GM23338 (cell line): Measurements from ENCODE around the gene TRIM25. TPM values are rescaled to one million over a fixed set of nuclear protein-coding genes. Genes with fewer than 3 reads are reported as not detected.

Experiments
- ATAC-seq: fragments of 200-7000 bp; cut with Tn5 transposase; 3 replicates; pipeline ENCODE4 v1.9.1; 2020
- DNase-seq: peaks from one replicate; pipeline ENCODE4 v3.0.0-alpha.2; 2015; ENCODE audit warnings: low spot score
- H2AFZ ChIP-seq: fragments of 200-600 bp; sonication (generic); 2 replicates; pipeline ENCODE4 v1.8.0; 2016; ENCODE audit warnings: antibody characterized with exemption, mild to moderate bottlenecking, moderate library complexity
- H3F3A ChIP-seq: fragments of 200-600 bp; sonication (generic); replicated peaks from 2 replicates; pipeline ENCODE4 v1.8.0; 2017; ENCODE audit warnings: antibody characterized with exemption, mixed run types, low read depth
- H3K27ac ChIP-seq: fragments of 200-600 bp; sonication (generic); 2 replicates; pipeline ENCODE4 v1.6.1; 2016; ENCODE audit warnings: low read depth
- H3K27me3 ChIP-seq: fragments of 200-600 bp; sonication (generic); 2 replicates; pipeline ENCODE4 v1.8.0; 2016; ENCODE audit warnings: mild to moderate bottlenecking, mixed run types, moderate library complexity; ENCODE audit not compliant: insufficient read depth
- H3K36me3 ChIP-seq: fragments of 200-600 bp; sonication (generic); 2 replicates; pipeline ENCODE4 v1.8.0; 2016; ENCODE audit warnings: mild to moderate bottlenecking; ENCODE audit not compliant: insufficient read depth
- H3K4me1 ChIP-seq: fragments of 200-600 bp; sonication (generic); 2 replicates; pipeline ENCODE4 v1.8.0; 2016; ENCODE audit warnings: mild to moderate bottlenecking, moderate library complexity; ENCODE audit not compliant: insufficient read depth
- H3K4me2 ChIP-seq: fragments of 200-600 bp; sonication (generic); 2 replicates; pipeline ENCODE4 v1.7.1; 2017; ENCODE audit warnings: mixed run types
- H3K4me3 ChIP-seq: fragments of 200-600 bp; sonication (generic); 2 replicates; pipeline ENCODE4 v1.6.1; 2016; ENCODE audit warnings: mixed run types
- H3K79me2 ChIP-seq: fragments of 200-600 bp; sonication (generic); replicated peaks from 2 replicates; pipeline ENCODE4 v1.8.0; 2017; ENCODE audit warnings: mild to moderate bottlenecking; ENCODE audit not compliant: insufficient read depth
- H3K9me2 ChIP-seq: fragments of 200-600 bp; sonication (generic); 2 replicates; pipeline ENCODE4 v1.8.0; 2017; ENCODE audit not compliant: insufficient read depth
- H4K20me1 ChIP-seq: fragments of 200-600 bp; sonication (generic); replicated peaks from 2 replicates; pipeline ENCODE4 v1.8.0; 2017; ENCODE audit warnings: mild to moderate bottlenecking; ENCODE audit not compliant: insufficient read depth
- H3K27ac Mint-ChIP-seq: 2 replicates; pipeline ENCODE4 v1.8.0; 2020; ENCODE audit warnings: inconsistent platforms, mild to moderate bottlenecking, moderate library complexity, mixed read lengths
- H3K27me3 Mint-ChIP-seq: 3 replicates; pipeline ENCODE4 v1.8.0; 2022; ENCODE audit warnings: low read depth, mild to moderate bottlenecking, moderate library complexity, mixed read lengths, inconsistent platforms; ENCODE audit not compliant: insufficient read depth, poor library complexity
- H3K36me3 Mint-ChIP-seq: 3 replicates; pipeline ENCODE4 v1.8.0; 2021; ENCODE audit warnings: low read depth, mild to moderate bottlenecking, inconsistent platforms, moderate library complexity, mixed read lengths
- H3K4me1 Mint-ChIP-seq: 3 replicates; pipeline ENCODE4 v1.8.0; 2020; ENCODE audit warnings: mild to moderate bottlenecking, inconsistent platforms, mixed read lengths
- H3K4me3 Mint-ChIP-seq: 3 replicates; pipeline ENCODE4 v1.8.0; 2021; ENCODE audit warnings: moderate library complexity, mild to moderate bottlenecking, inconsistent platforms, mixed read lengths
- H3K9me3 Mint-ChIP-seq: 3 replicates; pipeline ENCODE4 v1.8.0; 2020; ENCODE audit warnings: moderate library complexity, mild to moderate bottlenecking, inconsistent platforms, mixed read lengths
- CTCF ChIP-seq, 2 experiments: fragments of 200-600 bp in 1 of 2; sonication (generic) in 1 of 2; conservative IDR thresholded peaks; 2 replicates each; pipeline versions ENCODE4 v1.5.1 to v1.6.1; 2016 to 2017; ENCODE audit warnings: antibody characterized with exemption in 2 of 2, low read depth in 2 of 2, mild to moderate bottlenecking in 2 of 2, moderate library complexity in 1 of 2
- EZH2 ChIP-seq: fragments of 200-600 bp; sonication (generic); IDR thresholded peaks from one replicate; pipeline ENCODE4 v1.8.0; 2017; ENCODE audit warnings: antibody characterized with exemption, mild to moderate bottlenecking, low read depth; ENCODE audit not compliant: unreplicated experiment
- JUNB ChIP-seq: IDR thresholded peaks from one replicate; pipeline ENCODE4 v1.6.1; 2016; ENCODE audit warnings: antibody characterized with exemption; ENCODE audit not compliant: unreplicated experiment
- NANOG ChIP-seq: IDR thresholded peaks from 2 replicates; pipeline ENCODE4 v1.6.1; 2016; ENCODE audit warnings: antibody characterized with exemption, borderline replicate concordance
- POLR2AphosphoS5 ChIP-seq: IDR thresholded peaks from 2 replicates; pipeline ENCODE4 v1.6.1; 2016; ENCODE audit warnings: antibody characterized with exemption, low read depth
- ZNF331 ChIP-seq: fragments of 250-450 bp; sonication (Bioruptor Pico); IDR thresholded peaks from 2 replicates; pipeline ENCODE4 v1.5.0; 2020; ENCODE audit warnings: low read depth, mild to moderate bottlenecking, moderate library complexity
- polyA plus RNA-seq: library from polyadenylated mRNA; unstranded; fragments of >200 nt; fragmentation: Nextera tagmentation; extraction: Ambion mirVana; gene quantifications from 2 replicates; pipeline ENCODE4 v1.2.1, GENCODE V29; 2016
- total RNA-seq: library from RNA; depleted of rRNA; stranded (reverse); fragments of >200 nt; shearing (Covaris generic); gene quantifications from 2 replicates; pipeline ENCODE4 v1.2.3, GENCODE V29; 2014
- TF ChIP-seq, protein P1 (sequence below): IDR thresholded peaks from one replicate; pipeline ENCODE4 v1.6.1; 2018; ENCODE audit warnings: antibody characterized with exemption; ENCODE audit not compliant: unreplicated experiment
- TF ChIP-seq, protein P2 (sequence below): IDR thresholded peaks from 2 replicates; pipeline ENCODE4 v1.6.1; 2016; ENCODE audit warnings: antibody characterized with exemption

Gene TRIM25
- total and polyA plus RNA-seq, 2 experiments from 2014 or later: 19.6 to 36.2 TPM

DNA sequence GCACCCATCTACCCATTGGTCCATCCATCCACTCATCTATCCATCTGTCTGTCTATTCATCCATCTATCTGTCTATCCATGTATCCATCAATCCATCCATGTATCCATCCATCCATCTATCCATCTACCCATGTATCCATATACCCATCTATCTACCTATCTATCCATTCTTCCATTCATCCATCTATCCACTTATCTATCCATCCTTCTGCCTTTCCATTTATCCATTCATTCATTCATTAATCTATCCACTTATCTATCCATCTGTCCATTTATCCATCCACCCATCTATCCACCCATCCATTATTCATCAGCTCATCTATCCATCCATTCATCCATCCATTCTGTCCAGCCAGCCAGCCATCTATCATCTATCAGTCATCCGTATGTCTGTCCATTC, 21.5 kb downstream of the TRIM25 start (continued):
- TF ChIP-seq, protein P1, sequence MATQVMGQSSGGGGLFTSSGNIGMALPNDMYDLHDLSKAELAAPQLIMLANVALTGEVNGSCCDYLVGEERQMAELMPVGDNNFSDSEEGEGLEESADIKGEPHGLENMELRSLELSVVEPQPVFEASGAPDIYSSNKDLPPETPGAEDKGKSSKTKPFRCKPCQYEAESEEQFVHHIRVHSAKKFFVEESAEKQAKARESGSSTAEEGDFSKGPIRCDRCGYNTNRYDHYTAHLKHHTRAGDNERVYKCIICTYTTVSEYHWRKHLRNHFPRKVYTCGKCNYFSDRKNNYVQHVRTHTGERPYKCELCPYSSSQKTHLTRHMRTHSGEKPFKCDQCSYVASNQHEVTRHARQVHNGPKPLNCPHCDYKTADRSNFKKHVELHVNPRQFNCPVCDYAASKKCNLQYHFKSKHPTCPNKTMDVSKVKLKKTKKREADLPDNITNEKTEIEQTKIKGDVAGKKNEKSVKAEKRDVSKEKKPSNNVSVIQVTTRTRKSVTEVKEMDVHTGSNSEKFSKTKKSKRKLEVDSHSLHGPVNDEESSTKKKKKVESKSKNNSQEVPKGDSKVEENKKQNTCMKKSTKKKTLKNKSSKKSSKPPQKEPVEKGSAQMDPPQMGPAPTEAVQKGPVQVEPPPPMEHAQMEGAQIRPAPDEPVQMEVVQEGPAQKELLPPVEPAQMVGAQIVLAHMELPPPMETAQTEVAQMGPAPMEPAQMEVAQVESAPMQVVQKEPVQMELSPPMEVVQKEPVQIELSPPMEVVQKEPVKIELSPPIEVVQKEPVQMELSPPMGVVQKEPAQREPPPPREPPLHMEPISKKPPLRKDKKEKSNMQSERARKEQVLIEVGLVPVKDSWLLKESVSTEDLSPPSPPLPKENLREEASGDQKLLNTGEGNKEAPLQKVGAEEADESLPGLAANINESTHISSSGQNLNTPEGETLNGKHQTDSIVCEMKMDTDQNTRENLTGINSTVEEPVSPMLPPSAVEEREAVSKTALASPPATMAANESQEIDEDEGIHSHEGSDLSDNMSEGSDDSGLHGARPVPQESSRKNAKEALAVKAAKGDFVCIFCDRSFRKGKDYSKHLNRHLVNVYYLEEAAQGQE: no peak
- TF ChIP-seq EZH2: no peak
- TF ChIP-seq NANOG: no peak
- TF ChIP-seq, protein P2, sequence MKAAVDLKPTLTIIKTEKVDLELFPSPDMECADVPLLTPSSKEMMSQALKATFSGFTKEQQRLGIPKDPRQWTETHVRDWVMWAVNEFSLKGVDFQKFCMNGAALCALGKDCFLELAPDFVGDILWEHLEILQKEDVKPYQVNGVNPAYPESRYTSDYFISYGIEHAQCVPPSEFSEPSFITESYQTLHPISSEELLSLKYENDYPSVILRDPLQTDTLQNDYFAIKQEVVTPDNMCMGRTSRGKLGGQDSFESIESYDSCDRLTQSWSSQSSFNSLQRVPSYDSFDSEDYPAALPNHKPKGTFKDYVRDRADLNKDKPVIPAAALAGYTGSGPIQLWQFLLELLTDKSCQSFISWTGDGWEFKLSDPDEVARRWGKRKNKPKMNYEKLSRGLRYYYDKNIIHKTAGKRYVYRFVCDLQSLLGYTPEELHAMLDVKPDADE: no peak
- no peak for TF ChIP-seq JUNB
- TF ChIP-seq ZNF331: no peak

DNA sequence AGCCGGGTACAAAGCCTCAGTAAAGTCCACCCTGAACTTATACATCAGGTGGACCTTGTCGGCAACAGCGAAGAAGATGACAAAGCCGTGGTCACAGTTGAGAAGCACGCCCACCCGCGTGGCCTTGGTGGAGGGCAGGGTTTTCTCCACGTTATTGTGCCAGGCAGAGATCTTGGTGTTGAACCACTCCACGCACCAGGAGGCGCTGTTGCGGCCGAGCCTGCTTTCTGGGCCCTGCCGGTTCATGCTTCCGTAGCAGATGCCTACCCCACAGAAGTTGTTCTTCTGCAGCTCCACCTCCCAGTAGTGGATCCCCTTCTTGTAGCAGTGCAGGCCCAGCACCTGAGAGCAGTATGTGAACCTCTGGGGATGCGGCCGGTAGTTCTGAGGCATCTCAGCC, 22.1 kb downstream of the TRIM25 start:
- ATAC-seq: peak; percentile 83
- TF ChIP-seq CTCF (conservative IDR thresholded peaks at IDR 0.05; ENCODE audit: low read depth in 2 of 2) (peak; percentile 72 to 91), POLR2AphosphoS5 (no peak)
- Histone ChIP-seq H3K27me3 (no peaks in the 10 kb centered on the region), H3K27ac (no peak overlapping the region), H3K4me3 (no peak overlapping the region), H3K79me2 (no peaks in the 10 kb centered on the region), H2AFZ (no peak overlapping the region), H3F3A (no peaks in the 10 kb centered on the region), H4K20me1 (no peaks in the 10 kb centered on the region), H3K4me1 (peaks cover 11% of the 10 kb centered on the region), H3K4me2 (no peak overlapping the region), H3K36me3 (peaks cover 15% of the 10 kb centered on the region), H3K9me2 (no peaks in the 10 kb centered on the region)
- peaks cover 22% of the 10 kb centered on the region for H3K9me3 Mint-ChIP-seq
- DNase-seq: peak; percentile 76
- H3K27ac Mint-ChIP-seq: no peak overlapping the region
- peaks cover 60% of the 10 kb centered on the region for H3K36me3 Mint-ChIP-seq
- no peaks in the 10 kb centered on the region for H3K27me3 Mint-ChIP-seq
- H3K4me3 Mint-ChIP-seq: no peak overlapping the region
- H3K4me1 Mint-ChIP-seq: peaks cover 26% of the 10 kb centered on the region
